GM21423 (cell line): ENCODE results near the gene EPS8.

ENCODE experiments used
- ATAC-seq: cut with Tn5 transposase; IDR thresholded peaks from one replicate; pipeline ENCODE4 v1.9.1; 2021; ENCODE audit warnings: mild to moderate bottlenecking, moderate library complexity; ENCODE audit not compliant: unreplicated experiment

The EPS8 gene

DNA sequence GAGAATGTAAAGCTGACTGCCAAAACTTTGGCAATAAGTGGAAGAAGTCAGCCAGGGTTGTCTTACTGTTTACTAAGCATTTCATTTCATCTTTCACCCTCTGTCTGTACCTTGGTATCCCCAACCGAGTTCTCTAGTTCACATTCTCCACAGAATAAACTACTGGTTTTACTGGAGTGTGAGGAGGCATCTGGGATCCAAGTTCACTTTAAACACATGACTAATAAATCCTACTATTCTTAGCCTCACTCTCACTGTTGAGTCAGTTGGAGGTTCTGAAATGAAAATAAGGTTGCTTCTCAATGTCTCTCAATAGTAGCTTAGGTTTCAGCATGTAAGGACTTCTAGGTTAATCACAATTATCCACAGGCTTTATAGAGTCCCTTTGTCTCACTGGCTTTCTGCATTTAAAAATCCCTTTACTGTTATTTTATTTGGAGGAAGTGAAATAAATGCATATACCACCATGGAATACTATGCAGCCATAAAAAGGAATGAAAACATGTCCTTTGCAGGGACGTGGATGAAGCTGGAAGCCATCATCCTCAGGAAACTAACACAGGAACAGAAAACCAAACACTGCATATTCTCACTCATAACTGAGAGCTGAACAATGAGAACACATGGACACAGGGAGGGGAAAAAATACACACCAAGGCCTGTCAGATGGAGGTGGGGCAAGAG is 95.8 kb downstream of the EPS8 start:
- no peak for ATAC-seq

GRCh38 chr12:15691388-15691787 is 97.8 kb downstream of the EPS8 start:
- no peak for ATAC-seq

DNA sequence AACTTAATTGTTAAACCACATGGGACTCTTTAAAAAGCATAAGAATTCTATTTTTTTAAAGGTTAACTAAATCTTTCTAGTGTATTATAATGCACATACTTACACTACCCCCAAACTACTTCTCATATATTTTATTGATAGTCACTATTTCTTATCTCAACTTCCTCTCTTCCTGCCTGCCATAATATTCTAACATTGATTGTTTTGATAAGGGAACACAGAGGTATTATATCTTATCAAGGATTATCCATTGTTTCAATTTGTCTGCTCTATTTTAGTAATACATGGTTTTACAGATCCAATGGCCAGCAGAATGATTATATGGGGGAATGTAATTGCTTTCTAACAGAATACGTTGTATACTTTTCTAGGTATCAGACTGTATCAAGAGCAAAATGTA is 98.9 kb downstream of the EPS8 start:
- ATAC-seq = no peak

GRCh38 chr12:15689751-15690191 is 99.4 kb downstream of the EPS8 start:
- no peak for ATAC-seq

DNA sequence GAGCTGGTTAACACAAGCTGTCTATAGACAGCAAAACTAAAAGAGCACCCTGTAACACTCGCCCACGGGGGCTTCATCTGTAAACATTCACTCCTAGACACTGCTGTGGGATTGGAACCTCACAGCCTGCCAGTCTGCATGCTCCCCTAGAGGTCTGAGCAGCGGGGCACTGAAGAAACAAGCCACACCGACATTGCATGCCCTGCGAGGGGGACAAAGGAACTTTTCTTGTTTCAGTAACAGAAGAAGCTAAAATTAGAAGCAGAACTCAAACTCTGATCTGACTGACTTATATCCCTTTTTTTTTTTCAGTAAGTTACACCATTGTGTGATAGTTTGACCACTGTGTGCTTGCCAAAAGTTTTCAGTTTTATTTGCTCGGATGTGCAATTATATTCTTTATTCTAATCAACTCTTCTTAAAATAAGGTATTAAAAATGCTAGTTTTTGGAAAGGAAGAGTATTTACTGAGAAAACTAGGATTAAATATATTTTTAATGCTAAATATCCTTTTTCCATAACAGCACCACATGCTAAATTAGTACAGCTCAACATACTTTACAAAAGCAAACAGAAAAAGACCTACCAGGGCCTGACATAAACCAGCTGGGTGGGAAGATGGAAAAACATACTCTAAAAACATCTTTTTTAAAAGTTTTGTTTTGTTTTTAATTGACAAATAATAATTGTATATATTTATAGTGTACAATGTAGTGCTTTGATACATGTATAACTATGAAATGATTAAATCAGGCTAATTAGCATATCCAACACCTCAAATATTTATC is 100.2 kb downstream of the EPS8 start:
- peak; percentile 43 for ATAC-seq

DNA sequence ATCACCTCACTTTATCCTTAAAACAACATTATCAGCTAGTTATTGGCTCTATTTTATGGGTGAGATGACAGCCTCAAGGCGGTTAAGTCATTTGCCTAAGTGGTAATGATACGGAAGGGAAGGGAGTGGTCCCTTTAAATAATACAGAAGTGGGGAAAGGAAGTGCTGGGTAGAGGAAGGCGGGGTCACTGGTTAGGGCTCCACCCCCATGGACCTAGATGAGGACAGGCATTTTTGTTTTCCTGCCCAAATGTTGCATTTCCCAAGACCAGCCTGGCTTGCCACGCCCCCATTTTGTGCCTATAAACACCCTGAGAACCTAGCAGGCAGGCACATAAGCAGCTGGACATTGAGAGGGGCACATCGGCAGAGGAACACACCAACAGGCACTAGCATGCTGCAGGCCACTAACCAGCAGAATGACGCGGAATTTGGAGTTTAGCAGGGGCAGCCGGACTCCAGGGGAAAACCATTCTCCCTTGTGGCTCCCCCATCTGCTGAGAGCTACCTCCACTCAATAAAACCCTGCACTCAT is 100.9 kb downstream of the EPS8 start:
- no peak for ATAC-seq

GRCh38 chr12:15687583-15687982 is 101.6 kb downstream of the EPS8 start:
- no peak for ATAC-seq

DNA sequence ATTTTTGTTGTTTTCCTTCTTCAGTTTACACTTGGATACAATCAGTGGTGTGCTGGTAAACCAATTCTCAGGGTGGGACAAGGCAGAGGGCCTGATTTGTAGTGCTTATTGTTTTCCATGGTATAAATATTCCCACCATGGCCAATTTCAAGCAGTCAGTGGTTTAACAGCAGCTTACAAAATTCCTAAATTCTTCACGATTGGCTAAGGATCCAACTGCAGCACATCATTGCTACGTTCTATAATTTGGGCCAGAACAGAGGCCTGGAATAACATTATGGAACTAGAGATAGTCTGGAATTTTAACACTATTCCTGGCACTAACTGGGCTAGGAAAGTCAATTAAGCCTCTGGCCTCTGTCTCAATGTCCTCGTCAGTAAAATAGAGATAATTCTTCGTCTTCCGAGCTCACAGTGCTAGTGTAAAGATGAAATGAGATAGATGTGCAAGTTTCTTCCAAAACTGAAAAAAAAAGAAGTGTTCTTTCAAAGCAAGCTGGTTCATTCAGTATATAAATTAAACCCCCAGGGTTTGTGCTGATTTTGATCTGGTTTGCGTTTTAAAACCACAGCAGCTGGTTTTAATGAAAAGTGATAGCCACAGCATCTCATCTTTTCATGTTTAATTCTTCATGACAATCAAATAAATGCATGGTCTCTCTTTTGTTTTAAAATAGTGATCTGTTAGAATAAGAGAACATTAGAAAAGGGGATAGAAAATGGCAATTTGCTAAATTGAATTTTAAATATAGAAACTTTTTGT is 104.1 kb downstream of the EPS8 start:
- no peak for ATAC-seq

DNA sequence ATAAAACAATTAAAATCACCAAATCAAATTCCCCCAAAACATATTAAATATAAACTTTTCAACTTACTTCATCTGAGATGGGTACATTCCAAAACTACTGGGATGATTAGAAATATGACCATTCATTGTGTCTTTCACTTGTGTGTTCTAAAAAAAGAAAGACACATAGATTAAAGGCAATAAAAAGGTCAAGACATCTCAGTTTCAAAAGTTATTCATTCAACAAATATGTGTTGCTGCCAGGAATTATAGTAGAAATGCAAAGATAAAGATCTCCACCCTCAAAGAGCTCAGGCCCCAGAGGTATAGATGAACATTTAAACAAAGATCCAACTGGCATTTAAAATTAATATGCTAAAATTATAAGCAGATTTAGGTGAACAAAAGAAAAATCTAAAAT is 106.4 kb downstream of the EPS8 start:
- no peak for ATAC-seq

DNA sequence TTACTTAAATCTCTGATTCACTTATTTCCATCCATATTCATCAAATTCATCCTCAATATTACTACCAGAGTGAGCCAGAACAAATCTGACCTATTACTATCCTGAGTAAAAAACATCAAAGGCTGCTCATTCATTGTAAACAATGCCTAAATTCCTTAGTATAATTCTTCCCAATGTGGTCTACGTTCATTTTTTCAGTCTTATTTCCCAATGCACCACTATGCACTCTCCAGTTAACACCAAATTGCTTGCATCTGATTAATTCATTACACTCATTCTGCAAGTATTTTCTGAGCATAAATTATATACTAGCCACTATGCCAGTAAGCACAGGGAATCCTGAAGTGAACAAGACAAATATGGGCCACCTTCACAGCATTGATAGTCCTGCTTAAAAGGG is 110.0 kb downstream of the EPS8 start:
- no peak for ATAC-seq

DNA sequence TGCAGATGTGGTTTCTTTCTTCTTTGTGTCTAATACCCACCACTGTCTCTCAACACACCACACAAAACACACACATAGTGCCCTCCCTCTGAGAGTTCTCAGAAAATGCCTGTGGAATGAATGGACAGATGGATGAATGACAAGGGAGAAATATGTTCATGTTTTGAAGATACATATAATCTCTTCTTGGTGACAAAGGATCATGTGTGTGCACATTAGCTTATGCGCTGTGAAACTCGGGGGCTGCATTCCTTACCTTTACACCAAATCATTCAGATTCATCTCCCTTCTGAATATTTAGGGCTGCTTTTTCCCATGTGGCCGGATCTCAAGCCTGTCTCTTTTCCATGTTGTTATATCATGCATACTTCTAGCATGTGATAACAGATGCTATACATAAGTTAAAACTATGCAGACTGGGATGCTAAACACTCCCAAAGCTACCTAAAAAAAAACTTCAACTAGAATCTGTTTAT is 111.4 kb downstream of the EPS8 start:
- no peak for ATAC-seq

- no peak for ATAC-seq
Observed at GRCh38 chr12:15677228-15677627, 112.0 kb downstream of the EPS8 start.

DNA sequence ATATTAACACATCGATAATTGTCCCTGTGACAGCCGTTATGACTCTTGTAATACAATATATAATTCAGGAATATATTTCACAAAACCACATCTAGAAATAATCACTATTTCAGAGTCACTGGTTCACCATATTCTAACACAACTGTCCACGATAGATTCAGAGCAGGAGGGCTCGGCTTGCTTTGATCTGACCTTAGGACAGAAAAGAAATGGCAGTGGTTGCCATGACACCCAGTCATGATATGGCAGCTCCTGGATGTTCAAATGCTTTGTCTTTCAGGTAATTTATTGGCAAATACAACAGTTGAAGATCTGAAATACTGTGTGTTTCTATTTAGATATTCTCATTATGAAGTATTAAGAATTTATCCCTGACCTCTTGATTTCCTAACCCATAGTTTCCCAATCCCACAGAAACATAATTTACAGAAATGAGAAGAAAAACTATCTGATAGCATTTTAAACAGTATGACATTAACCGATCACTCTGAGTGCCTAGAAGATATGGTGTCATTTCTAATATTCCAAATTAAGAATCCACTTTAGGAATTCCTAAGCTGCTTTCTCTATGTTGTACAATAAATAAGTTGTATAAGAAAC is 116.4 kb downstream of the EPS8 start:
- ATAC-seq = no peak

GRCh38 chr12:15670756-15671155 is 118.4 kb downstream of the EPS8 start:
- no peak for ATAC-seq

GRCh38 chr12:15669256-15669948 is 119.8 kb downstream of the EPS8 start:
- no peak for ATAC-seq

DNA sequence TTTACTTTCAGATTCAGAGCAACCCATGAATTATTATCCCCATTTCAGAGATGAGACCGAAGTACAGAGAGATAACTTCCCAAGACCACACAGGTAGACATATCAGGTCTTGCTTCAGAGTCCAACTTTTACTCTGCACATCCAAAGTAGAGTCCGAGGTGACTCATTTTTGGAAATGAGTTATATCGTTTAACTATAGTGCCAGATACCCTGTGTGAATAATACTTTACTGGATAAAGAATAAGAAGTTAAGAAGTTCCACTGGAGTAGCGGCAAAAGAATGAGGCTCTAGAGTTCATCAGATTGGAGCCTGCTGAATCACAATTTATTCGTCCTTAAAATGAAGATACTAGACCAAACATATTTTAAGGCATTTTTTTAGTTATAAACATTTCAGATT is 124.7 kb downstream of the EPS8 start:
- no peak for ATAC-seq

DNA sequence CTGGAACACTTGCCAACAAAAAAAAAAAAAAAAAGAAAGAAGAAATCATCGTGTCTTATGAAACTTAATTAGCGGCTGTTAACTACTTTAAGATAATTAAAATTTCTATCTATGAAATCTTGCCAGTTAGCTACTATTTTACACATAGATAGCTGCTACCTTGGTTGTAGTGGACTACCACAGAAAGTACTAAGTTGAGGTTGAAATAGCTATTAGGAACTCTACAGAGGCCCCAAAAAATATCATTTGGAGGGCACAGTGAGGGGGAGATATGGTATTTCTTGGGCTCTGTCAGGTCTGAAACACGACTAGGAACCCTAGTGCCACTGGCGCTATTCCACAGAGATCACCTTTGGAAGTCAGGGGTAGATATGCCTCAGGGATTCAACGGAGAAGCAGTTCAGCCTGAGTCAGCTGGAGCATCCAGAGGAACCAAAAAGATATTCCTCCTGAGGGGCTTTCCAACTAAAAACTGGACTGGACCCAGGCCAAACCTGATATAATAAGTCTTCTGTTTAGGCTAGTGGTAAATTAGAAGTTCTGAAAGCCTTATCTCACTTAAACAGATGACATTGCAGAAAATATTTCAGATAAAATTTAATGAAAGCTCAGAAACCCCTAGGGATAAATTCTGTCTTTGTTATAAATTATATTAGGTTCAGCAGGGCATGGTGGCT is 126.1 kb downstream of the EPS8 start:
- ATAC-seq = no peak

DNA sequence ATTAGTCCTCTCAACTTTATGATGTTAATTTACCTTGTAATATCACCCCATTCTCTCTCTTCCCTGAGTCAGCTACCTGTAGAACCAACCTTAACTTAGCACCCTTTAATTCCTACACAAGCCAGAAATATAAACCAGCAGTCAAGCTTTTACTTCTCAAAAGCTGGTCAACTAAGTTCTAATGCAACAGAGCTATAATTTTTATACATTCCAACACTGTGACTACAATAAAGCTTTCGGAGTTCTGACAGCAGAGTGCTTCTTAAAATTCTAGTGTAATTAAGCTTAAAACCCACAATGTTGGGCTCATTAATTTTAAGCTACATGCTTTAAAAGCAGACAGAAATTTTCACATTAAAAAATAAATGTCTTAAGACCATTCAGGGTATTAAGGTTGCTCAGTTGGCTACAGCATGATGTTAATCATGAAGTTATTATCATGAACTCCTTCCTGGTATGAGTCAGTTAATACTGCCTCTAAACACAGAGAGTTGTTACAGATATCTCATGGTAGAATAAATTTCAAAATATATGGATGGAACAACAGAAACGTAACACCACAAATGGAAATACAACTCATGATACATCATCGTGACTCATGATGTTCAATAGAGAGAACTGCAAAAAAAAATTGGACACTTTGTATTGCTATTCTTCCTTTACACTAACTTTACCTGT is 126.7 kb downstream of the EPS8 start:
- ATAC-seq = no peak

DNA sequence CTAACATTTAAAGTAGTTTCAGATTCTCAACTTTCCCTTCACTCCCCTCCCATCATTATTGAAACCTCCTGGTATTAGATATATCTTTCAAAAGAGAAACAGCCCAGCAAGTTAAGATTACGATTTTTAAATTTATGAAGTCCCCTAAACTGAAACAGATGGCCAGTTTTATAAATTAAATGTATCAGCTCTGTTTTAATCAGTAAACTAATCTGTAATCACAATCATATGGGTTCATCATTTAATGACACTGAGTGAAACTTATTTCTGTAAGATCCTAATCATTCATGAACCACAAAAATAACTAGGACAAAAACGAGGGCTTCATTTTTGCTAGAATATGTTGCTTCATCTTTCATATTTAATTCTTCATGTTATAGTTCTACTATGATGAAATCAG is 137.8 kb downstream of the EPS8 start:
- ATAC-seq = no peak
